Fibroblast of mammary gland (primary cell): ENCODE results near the gene SKAP1.

Experiments
- DNase-seq: peaks from one replicate; pipeline ENCODE4 v3.0.0-alpha.2; 2010; ENCODE audit warnings: low read depth
- H3K4me3 ChIP-seq: 2 replicates; pipeline ENCODE4 v1.5.1; 2011; ENCODE audit warnings: low read depth, mild to moderate bottlenecking, low read length, moderate library complexity; ENCODE audit not compliant: control insufficient read depth
- TF ChIP-seq, protein P1 (sequence below): conservative IDR thresholded peaks from 2 replicates; pipeline ENCODE4 v1.5.1; 2011; ENCODE audit warnings: low read depth, low read length, inconsistent platforms; ENCODE audit not compliant: control insufficient read depth, insufficient read depth

Gene SKAP1

GRCh38 chr17:48148029-48148770 lies 281.8 kb downstream of the SKAP1 start:
- no peak overlapping the region for H3K4me3 ChIP-seq
- no peak for DNase-seq
- TF ChIP-seq, protein P1, sequence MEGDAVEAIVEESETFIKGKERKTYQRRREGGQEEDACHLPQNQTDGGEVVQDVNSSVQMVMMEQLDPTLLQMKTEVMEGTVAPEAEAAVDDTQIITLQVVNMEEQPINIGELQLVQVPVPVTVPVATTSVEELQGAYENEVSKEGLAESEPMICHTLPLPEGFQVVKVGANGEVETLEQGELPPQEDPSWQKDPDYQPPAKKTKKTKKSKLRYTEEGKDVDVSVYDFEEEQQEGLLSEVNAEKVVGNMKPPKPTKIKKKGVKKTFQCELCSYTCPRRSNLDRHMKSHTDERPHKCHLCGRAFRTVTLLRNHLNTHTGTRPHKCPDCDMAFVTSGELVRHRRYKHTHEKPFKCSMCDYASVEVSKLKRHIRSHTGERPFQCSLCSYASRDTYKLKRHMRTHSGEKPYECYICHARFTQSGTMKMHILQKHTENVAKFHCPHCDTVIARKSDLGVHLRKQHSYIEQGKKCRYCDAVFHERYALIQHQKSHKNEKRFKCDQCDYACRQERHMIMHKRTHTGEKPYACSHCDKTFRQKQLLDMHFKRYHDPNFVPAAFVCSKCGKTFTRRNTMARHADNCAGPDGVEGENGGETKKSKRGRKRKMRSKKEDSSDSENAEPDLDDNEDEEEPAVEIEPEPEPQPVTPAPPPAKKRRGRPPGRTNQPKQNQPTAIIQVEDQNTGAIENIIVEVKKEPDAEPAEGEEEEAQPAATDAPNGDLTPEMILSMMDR, result no peak

GRCh38 chr17:48144976-48145798 lies 284.8 kb downstream of the SKAP1 start:
- TF ChIP-seq, protein P1, result no peak
- no peak overlapping the region for H3K4me3 ChIP-seq
- DNase-seq, result no peak

GRCh38 chr17:48144231-48144630 lies 285.8 kb downstream of the SKAP1 start:
- TF ChIP-seq, protein P1, result no peak
- DNase-seq, result no peak

DNA sequence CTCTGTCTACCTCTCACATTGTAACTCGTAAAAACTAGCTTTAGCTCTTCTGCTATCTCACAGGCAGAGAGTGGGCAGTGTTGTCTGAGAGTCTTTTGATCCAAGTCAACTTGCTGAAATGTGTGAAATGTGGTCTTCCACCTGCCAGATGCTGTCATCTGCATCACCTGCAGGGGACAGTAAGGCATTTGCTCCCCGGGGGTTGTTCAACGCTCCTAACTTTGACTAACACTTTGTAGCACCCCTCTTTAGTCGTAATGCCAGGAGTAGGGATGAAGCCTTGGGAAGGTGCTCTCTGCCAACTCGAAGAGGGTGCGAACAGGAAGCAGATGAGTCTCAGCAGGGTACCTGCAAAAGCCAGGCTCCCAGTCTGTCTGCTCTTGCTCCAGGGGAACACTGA lies 286.4 kb downstream of the SKAP1 start:
- DNase-seq, result no peak
- H3K4me3 ChIP-seq, result no peak overlapping the region
- TF ChIP-seq, protein P1, result no peak

More at GRCh38 chr17:48144231-48144630, 285.8 kb downstream of the SKAP1 start:
- H3K4me3 ChIP-seq, result no peak overlapping the region

GRCh38 chr17:48139944-48140343 lies 290.1 kb downstream of the SKAP1 start:
- H3K4me3 ChIP-seq, result no peak overlapping the region
- DNase-seq, result no peak
- TF ChIP-seq, protein P1, result no peak

DNA sequence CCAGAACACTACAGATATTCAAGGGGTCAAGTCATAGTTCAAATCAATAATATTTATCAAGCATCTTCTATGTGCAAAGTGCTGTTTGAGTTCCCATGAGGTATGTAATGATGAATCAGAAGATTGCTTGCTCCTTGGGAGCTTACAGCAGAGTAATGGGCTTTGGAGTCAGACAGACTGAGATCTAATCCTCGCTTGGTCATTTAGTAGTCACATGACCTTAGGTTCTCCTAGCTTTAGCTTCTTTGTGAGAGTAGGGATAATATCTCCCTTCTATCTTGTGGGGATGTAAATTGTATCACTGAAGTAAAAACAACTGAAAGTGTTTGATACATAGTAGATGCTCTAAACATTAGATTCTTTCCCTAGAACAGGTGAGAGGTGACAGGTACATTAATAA lies 292.4 kb downstream of the SKAP1 start:
- H3K4me3 ChIP-seq, result no peak overlapping the region
- TF ChIP-seq, protein P1, result no peak
- no peak for DNase-seq
